ENCODE measurements around the gene TAPBPL. TPM values are rescaled to one million over a fixed set of nuclear protein-coding genes. Genes with fewer than 3 reads are reported as not detected.

The TAPBPL gene
- total RNA-seq, 1 donor = 13.8 TPM

DNA sequence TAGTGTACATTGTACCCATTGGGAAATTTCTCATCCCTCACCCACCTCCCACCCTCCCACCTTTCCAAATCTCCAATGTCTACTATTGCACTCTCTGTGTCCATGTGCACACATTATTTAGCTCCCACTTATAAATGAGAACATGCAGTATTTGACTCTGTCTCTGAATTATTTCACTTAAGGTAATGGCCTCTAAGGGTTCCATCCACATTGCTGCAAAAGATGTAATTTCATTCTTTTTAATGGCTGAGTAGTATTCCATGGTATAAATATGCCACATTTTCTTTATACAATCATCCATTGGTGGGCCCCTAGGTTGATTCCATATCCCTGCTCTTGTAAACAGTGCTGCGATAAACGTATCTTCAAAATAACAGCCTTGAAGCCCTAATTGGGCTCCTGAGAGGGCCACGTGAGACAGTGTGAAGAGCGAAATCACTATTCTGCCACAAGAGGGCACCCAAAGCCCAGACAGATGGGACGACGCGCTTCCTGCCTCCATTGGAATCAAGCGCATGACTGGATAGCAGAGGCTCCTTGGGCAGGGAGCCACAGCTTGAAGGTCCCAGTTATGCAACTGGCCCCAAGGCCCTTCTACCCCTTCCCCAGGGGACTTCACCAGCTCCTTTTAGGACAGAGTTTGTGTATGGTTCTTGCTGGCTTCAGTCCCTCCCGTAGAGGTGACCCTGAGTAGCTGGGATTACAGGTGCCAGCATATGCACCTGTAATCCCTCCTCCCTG, 28.4 kb upstream of the TAPBPL start:
- Histone ChIP-seq H3K36me3 (ENCODE audit: insufficient read depth, low read length) (no peaks in the 10 kb centered on the region), H3K79me2 (ENCODE audit: insufficient read depth, low read length) (no peaks in the 10 kb centered on the region), H3K4me3 (ENCODE audit: insufficient read depth, low read length) (no peak overlapping the region), H3K4me2 (ENCODE audit: insufficient read depth, low read length) (no peak overlapping the region), H3K4me1 (ENCODE audit: insufficient read depth, low read length) (peaks cover 2% of the 10 kb centered on the region), H3K9me3 (ENCODE audit: low read depth, low read length) (no peaks in the 10 kb centered on the region), H2AFZ (ENCODE audit: low read length) (no peak overlapping the region), H3K27ac (ENCODE audit: low read depth, low read length) (no peak overlapping the region), H4K20me1 (ENCODE audit: insufficient read depth, low read length) (no peaks in the 10 kb centered on the region), H3K27me3 (ENCODE audit: insufficient read depth, low read length) (no peaks in the 10 kb centered on the region)
- DNase-seq (ENCODE audit: insufficient read length, low spot score, missing footprints) = peak; percentile 95
- TF ChIP-seq, protein P1, sequence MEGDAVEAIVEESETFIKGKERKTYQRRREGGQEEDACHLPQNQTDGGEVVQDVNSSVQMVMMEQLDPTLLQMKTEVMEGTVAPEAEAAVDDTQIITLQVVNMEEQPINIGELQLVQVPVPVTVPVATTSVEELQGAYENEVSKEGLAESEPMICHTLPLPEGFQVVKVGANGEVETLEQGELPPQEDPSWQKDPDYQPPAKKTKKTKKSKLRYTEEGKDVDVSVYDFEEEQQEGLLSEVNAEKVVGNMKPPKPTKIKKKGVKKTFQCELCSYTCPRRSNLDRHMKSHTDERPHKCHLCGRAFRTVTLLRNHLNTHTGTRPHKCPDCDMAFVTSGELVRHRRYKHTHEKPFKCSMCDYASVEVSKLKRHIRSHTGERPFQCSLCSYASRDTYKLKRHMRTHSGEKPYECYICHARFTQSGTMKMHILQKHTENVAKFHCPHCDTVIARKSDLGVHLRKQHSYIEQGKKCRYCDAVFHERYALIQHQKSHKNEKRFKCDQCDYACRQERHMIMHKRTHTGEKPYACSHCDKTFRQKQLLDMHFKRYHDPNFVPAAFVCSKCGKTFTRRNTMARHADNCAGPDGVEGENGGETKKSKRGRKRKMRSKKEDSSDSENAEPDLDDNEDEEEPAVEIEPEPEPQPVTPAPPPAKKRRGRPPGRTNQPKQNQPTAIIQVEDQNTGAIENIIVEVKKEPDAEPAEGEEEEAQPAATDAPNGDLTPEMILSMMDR (IDR thresholded peaks at IDR 0.05; ENCODE audit: extremely low read depth, low read depth, low read length) = peak; percentile 94

DNA sequence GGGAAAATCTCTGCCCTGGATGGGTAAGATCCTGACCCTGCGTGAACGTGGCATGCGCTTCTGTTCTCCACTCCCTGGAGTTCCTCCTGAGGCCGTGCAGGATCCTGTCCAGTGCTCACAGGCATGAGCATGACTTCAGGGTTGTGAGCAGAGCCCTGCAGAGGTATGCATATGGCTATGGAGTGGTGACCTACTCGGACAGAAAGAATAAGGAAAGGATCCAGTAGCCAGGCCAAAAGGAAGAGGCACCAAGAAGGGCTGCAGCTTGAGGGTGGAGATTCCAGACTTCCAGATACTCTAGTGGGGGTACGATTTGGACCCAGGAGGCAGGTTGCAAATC, 27.9 kb upstream of the TAPBPL start:
- no peak overlapping the region for H3K27ac ChIP-seq (ENCODE audit: low read depth, low read length)
- H3K4me3 ChIP-seq (ENCODE audit: insufficient read depth, low read length) = no peak overlapping the region
- H3K4me1 ChIP-seq (ENCODE audit: insufficient read depth, low read length) = peaks cover 2% of the 10 kb centered on the region
- no peaks in the 10 kb centered on the region for H3K36me3 ChIP-seq (ENCODE audit: insufficient read depth, low read length)
- no peaks in the 10 kb centered on the region for H3K27me3 ChIP-seq (ENCODE audit: insufficient read depth, low read length)
- H3K9me3 ChIP-seq (ENCODE audit: low read depth, low read length) = no peaks in the 10 kb centered on the region
- H4K20me1 ChIP-seq (ENCODE audit: insufficient read depth, low read length) = no peaks in the 10 kb centered on the region
- H3K79me2 ChIP-seq (ENCODE audit: insufficient read depth, low read length) = no peaks in the 10 kb centered on the region
- TF ChIP-seq, protein P1 (IDR thresholded peaks at IDR 0.05; ENCODE audit: extremely low read depth, low read depth, low read length) = no peak
- no peak overlapping the region for H3K4me2 ChIP-seq (ENCODE audit: insufficient read depth, low read length)
- H2AFZ ChIP-seq (ENCODE audit: low read length) = no peak overlapping the region
- no peak for DNase-seq (ENCODE audit: insufficient read length, low spot score, missing footprints)

DNA sequence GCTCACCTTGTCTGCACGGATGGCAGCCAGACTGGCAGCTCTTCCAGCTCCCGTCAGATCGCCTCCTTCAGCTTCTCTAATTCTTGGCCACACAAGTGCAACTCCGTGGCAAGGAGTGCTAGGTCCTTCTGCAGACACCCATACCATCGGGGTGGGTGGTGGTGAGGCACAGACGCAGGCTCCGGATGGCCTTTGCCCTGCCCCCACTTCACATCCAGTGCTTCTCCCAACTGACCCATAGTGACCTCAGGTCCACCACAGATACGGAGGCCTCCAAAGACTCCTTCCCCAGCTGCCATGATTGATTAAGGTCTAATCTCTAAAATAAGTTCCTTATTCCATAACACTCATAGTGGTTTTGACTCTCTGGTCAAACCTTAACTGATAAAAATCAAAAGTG, 27.0 kb upstream of the TAPBPL start:
- TF ChIP-seq, protein P1 (IDR thresholded peaks at IDR 0.05; ENCODE audit: extremely low read depth, low read depth, low read length) = no peak
- Histone ChIP-seq H3K4me3 (ENCODE audit: insufficient read depth, low read length) (no peak overlapping the region), H3K9me3 (ENCODE audit: low read depth, low read length) (no peaks in the 10 kb centered on the region), H4K20me1 (ENCODE audit: insufficient read depth, low read length) (no peaks in the 10 kb centered on the region), H3K4me1 (ENCODE audit: insufficient read depth, low read length) (peaks cover 3% of the 10 kb centered on the region), H3K4me2 (ENCODE audit: insufficient read depth, low read length) (no peak overlapping the region), H3K79me2 (ENCODE audit: insufficient read depth, low read length) (no peaks in the 10 kb centered on the region), H2AFZ (ENCODE audit: low read length) (no peak overlapping the region), H3K36me3 (ENCODE audit: insufficient read depth, low read length) (no peaks in the 10 kb centered on the region), H3K27me3 (ENCODE audit: insufficient read depth, low read length) (no peaks in the 10 kb centered on the region), H3K27ac (ENCODE audit: low read depth, low read length) (no peak overlapping the region)
- DNase-seq (ENCODE audit: insufficient read length, low spot score, missing footprints) = no peak

DNA sequence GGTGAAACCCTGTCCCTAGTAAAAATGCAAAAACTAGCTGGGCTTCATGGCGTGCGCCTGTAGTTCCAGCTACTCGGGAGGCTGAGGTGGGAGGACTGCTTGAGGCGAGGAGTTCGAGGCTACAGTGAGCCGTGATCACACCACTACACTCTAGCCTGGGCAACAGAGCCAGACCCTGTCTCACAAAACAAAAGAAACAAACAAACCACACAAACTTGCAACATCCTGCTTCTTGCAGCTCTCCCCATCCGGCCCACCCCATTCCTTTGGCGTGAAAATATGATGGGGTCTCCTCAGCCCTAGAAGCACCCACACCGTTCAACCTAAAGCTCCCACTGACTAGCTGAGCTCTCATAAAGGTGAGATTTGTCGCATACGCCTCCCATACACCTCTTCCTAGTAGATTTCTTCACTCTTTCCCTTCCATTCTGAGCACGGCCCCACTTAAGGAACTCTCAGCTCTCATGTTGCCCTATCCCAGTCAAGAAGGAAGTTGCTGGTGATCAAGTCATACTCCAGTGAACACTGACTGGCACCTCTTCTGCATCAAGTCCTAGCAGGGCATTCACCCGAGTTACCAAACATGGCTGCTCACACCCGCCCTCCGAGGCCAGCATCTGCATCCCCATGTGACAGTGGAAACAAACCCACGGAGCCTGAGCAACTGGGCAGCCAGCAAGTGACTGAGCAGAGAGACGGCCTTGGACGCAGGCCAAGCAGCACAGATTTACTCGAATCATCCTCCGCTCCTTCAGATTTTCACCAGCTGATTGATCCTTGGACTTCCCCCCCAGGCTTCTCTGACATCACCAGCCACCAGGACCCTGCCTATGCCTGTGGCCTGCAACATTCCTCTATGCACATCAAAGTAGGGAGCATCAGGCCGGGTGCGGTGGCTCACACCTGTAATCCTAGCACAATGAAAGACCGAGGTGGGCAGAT, 26.0 kb upstream of the TAPBPL start:
- Histone ChIP-seq H3K9me3 (ENCODE audit: low read depth, low read length) (no peaks in the 10 kb centered on the region), H3K27me3 (ENCODE audit: insufficient read depth, low read length) (no peaks in the 10 kb centered on the region), H3K27ac (ENCODE audit: low read depth, low read length) (no peak overlapping the region), H4K20me1 (ENCODE audit: insufficient read depth, low read length) (no peaks in the 10 kb centered on the region), H3K4me1 (ENCODE audit: insufficient read depth, low read length) (peaks cover 13% of the 10 kb centered on the region), H2AFZ (ENCODE audit: low read length) (peak overlapping the region; percentile 9), H3K79me2 (ENCODE audit: insufficient read depth, low read length) (no peaks in the 10 kb centered on the region), H3K36me3 (ENCODE audit: insufficient read depth, low read length) (no peaks in the 10 kb centered on the region), H3K4me3 (ENCODE audit: insufficient read depth, low read length) (no peak overlapping the region), H3K4me2 (ENCODE audit: insufficient read depth, low read length) (no peak overlapping the region)
- TF ChIP-seq, protein P1 (IDR thresholded peaks at IDR 0.05; ENCODE audit: extremely low read depth, low read depth, low read length) = no peak
- peak; percentile 75 for DNase-seq (ENCODE audit: insufficient read length, low spot score, missing footprints)
